Dermis lymphatic vessel endothelial cell (primary cell): ENCODE data around the gene ACIN1. TPM values are rescaled to one million over a fixed set of nuclear protein-coding genes. Genes with fewer than 3 reads are reported as not detected.

Experiments
- total RNA-seq: library from RNA; depleted of rRNA; stranded (reverse); fragments of >200 nt; gene quantifications from 2 replicates; pipeline ENCODE4 v1.2.1, GENCODE V29; 2014

ACIN1 gene, protein sequence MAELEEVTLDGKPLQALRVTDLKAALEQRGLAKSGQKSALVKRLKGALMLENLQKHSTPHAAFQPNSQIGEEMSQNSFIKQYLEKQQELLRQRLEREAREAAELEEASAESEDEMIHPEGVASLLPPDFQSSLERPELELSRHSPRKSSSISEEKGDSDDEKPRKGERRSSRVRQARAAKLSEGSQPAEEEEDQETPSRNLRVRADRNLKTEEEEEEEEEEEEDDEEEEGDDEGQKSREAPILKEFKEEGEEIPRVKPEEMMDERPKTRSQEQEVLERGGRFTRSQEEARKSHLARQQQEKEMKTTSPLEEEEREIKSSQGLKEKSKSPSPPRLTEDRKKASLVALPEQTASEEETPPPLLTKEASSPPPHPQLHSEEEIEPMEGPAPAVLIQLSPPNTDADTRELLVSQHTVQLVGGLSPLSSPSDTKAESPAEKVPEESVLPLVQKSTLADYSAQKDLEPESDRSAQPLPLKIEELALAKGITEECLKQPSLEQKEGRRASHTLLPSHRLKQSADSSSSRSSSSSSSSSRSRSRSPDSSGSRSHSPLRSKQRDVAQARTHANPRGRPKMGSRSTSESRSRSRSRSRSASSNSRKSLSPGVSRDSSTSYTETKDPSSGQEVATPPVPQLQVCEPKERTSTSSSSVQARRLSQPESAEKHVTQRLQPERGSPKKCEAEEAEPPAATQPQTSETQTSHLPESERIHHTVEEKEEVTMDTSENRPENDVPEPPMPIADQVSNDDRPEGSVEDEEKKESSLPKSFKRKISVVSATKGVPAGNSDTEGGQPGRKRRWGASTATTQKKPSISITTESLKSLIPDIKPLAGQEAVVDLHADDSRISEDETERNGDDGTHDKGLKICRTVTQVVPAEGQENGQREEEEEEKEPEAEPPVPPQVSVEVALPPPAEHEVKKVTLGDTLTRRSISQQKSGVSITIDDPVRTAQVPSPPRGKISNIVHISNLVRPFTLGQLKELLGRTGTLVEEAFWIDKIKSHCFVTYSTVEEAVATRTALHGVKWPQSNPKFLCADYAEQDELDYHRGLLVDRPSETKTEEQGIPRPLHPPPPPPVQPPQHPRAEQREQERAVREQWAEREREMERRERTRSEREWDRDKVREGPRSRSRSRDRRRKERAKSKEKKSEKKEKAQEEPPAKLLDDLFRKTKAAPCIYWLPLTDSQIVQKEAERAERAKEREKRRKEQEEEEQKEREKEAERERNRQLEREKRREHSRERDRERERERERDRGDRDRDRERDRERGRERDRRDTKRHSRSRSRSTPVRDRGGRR
- 44.0 and 56.1 TPM in 2 replicates for total RNA-seq

DNA sequence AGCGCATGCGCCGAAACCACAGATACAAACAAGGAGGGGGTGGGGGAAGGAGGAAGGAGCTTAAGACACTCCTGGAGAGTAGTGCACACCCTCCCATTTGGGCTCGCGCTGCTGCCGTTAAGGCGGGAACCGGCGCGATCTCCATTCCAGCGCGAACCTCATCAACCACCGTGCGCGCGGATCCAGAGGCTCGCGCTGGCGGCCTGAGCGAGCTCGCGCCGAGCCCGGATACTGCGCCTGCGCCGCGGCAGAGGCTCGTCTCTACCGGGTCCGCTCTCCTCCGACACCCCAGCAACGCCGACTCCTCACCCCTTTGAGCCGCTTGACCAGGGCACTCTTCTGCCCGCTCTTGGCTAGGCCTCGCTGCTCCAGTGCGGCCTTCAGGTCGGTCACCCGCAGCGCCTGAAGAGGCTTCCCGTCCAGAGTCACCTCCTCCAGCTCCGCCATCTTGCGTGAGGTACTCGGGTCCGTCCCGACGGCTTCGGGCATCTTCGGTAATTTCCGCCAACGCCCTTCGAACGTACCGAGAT is at the start of gene ACIN1:
ACIN1 (minus strand) TSS at position 471 of the 530 bp plus-strand sequence; CDS start at position 447, 24 bp downstream.

DNA sequence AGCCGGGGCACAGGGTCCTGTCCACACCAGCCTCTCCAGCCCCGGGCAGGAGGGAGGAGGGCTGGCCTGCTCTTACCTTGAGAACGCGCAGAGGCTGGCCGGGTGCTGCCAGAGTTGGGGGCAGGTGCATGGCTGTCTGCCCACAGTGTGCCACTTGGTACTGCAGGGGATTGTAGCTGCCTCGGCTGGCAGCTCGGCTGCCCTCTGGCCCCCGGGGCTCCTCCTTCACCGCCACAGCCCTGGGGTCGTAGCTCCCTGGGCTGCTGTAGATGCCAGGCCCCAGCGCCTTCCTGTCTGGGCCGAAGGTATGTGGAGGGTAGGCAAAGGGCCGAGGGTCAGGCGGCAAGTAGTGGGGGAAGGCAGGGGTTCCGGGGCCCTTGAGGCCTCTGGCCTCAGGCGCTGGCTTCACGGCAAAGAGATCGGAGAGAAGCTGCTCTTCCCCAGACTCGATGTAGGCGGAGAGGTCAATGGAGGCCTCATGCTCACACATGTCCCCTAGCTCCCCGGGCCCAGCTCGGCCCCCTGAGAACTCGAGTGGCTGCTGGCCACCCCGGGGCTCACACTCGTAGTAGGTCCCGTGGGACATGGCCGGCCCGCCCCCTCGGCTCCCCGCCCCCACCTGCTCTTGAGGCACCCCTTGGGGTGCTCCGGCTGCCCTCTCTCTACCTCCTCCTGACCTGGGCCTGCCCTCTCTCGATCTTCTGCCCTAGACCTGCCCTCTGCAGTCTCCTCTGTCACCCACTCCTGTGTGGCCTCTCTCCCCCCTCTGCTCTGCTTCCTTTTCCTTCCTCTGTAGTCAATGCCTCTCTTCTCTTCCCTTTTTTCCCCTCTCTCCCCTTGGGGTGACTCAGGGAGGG is 23.8 kb upstream of the ACIN1 start, which contains the start of gene CEBPE:
CEBPE (minus strand) TSS at position 750 of the 857 bp plus-strand sequence; CDS start at position 586, 164 bp downstream.

GRCh38 chr14:23104591-23105347 is 9.8 kb upstream of the ACIN1 start, which contains the start of gene CIROP:
Gene CIROP (minus strand): TSS chr14:23104989. CDS start chr14:23104920, 69 bp downstream.

DNA sequence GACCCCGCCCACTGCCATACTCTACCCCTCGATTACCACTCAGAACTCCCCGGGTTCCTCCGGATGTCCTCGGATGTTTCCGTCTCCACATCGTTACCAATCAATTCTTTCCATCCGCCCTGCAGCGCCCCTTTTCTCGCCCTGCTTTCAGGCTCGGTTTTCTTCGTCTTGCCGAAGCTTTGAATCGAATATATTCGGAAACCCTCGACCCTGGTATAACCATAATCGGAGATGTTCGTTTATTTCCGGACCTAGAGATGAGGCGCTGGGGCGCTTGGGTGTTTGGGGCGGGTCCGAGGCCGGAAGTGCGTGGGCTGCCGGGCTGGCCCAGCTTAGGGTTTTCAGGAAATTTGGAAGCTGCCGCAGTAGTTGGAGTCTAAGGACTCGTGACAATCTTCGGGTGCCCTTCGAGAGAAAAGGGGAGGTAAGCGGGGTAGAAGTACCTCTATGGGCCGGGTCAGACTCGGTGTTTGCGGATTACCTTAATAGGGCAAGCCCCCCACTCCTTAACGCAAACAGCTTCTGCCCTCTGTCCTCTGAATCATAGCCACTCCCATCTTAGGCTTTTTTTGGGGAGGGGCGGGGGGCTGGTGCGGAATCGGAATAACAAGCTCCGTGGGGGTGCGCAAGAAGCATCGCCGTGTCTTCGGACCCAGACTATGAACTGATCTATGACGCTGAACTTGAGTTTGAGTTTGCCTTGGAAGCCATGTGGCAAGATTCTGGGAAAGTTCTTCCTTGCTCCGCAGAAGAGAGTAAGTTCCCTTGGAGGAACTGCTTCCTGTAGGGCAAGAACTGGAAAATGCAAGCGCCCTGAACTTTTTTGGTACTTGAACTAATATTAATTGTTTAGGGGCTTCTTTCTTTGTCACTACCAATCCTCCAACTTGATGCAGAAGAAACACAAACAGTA is 516 bp upstream of the ACIN1 start, which contains the start of gene C14orf119:
C14orf119 (plus strand) TSS at position 310 of the 913 bp plus-strand sequence. CDS start 2,154 bp downstream, outside the sequence.

DNA sequence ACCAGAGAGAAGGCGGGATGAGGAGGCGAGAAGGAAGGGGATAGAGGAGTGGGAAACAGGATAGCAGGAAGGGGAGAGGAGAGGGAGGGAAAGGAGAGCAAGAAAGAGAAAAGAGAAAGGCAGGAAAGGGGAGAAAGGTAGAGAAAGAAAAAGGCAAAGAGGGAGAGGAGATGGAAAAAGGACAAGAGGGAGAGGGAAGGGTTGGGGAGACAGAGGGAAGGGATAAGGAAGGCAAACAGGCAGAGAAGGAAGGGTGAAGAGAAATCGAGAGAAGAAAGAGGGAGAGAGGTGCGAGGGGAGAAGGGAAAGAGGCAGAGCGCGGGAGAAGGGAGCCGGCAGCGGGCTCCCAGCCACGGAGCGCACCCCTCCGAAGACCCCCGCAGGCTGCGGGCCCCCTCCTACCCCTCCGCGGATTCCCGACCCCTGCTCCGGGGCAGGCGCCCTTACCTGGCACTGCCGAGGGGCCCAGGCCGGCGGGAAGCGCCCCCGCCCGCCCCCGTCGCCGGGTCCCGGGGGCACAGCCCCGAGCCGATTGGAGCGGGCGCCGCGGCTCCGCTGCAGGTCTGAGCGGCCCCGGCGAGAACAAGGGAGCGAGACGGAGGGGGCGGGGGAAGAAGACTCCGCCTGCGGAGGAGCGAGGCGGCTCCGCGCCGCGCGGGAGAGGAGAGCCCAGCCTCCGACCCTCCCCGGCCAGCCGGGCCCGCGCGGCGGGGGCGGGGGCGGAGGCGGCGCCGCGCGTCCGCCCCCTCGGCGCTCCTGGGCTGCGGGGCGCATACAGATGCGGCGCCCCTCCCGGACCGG is 37.8 kb downstream of the ACIN1 start, which contains the start of gene CDH24:
CDH24 (minus strand) TSS at position 565 of the 801 bp plus-strand sequence. CDS start 1,787 bp downstream, outside the sequence.

DNA sequence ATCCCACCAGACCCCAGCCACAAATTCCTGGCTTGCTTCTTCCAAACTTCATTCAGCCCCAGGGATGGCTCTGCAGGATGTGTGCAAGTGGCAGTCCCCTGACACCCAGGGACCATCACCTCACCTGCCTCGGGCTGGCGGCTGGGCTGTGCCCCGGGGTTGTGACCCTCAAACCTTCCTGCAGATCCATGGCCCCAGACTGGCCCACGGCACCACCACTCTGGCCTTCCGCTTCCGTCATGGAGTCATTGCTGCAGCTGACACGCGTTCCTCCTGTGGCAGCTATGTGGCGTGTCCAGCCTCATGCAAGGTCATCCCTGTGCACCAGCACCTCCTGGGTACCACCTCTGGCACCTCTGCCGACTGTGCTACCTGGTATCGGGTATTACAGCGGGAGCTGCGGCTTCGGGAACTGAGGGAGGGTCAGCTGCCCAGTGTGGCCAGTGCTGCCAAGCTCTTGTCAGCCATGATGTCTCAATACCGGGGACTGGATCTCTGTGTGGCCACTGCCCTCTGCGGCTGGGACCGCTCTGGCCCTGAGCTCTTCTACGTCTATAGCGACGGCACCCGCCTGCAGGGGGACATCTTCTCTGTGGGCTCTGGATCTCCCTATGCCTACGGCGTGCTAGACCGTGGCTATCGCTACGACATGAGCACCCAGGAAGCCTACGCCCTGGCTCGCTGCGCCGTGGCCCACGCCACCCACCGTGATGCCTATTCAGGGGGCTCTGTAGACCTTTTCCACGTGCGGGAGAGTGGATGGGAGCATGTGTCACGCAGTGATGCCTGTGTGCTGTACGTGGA is 52.6 kb downstream of the ACIN1 start, which contains the start of gene PSMB11:
PSMB11 (plus strand) TSS at position 51 of the 804 bp plus-strand sequence; CDS start at position 65, 14 bp downstream.

GRCh38 chr14:23034498-23035302 is 60.2 kb downstream of the ACIN1 start, which contains the start of gene PSMB5:
Gene PSMB5 (minus strand): TSS chr14:23034900. CDS start chr14:23034881, 19 bp downstream.

GRCh38 chr14:23009939-23010726 is 84.8 kb downstream of the ACIN1 start, which contains the start of gene C14orf93:
Gene C14orf93 (minus strand): TSS chr14:23010143. CDS start chr14:22999023, 11,120 bp downstream.

Other genes starting within 250 kb of the ACIN1 start
- 40.7 and 42.5 TPM in 2 replicates for gene LRP10, start 223.4 kb downstream of the ACIN1 start, total RNA-seq
- gene REM2, start 211.9 kb downstream of the ACIN1 start, total RNA-seq: under 0.01 TPM in 1 of 2 replicates, not detected in the other
- 49.2 and 55.0 TPM in 2 replicates for gene RBM23, start 176.0 kb downstream of the ACIN1 start, total RNA-seq
- 34.6 and 42.8 TPM in 2 replicates for gene PRMT5, start 165.8 kb downstream of the ACIN1 start, total RNA-seq
- 14.3 and 21.7 TPM in 2 replicates for gene HAUS4, start 138.0 kb downstream of the ACIN1 start, total RNA-seq
- gene AJUBA, start 112.6 kb downstream of the ACIN1 start, total RNA-seq: 16.9 and 42.6 TPM in 2 replicates
- gene C14orf93, start 85.0 kb downstream of the ACIN1 start, total RNA-seq: 5.1 and 6.1 TPM in 2 replicates
- 185 and 196 TPM in 2 replicates for gene PSMB5, start 60.2 kb downstream of the ACIN1 start, total RNA-seq
- gene PSMB11, start 52.9 kb downstream of the ACIN1 start, total RNA-seq: not detected in 2 replicates
- gene CDH24, start 37.6 kb downstream of the ACIN1 start, total RNA-seq: 0.54 and 0.69 TPM in 2 replicates
- gene C14orf119, start 369 bp upstream of the ACIN1 start, total RNA-seq: 43.2 and 50.3 TPM in 2 replicates
- not detected in 2 replicates for gene CIROP, start 9.9 kb upstream of the ACIN1 start, total RNA-seq
- gene CEBPE, start 24.1 kb upstream of the ACIN1 start, total RNA-seq: not detected in 2 replicates
- gene SLC7A8, start 88.5 kb upstream of the ACIN1 start, total RNA-seq: 0.11 and 3.1 TPM in 2 replicates
- gene RNF212B, start 142.8 kb upstream of the ACIN1 start, total RNA-seq: not detected in 2 replicates
- gene HOMEZ, start 191.0 kb upstream of the ACIN1 start, total RNA-seq: 3.3 and 3.9 TPM in 2 replicates
- gene PPP1R3E, start 207.7 kb upstream of the ACIN1 start, total RNA-seq: 2.8 and 3.5 TPM in 2 replicates
- gene BCL2L2, start 211.7 kb upstream of the ACIN1 start, total RNA-seq: 15.3 and 22.5 TPM in 2 replicates
- 81.5 and 81.7 TPM in 2 replicates for gene PABPN1, start 226.3 kb upstream of the ACIN1 start, total RNA-seq